Measurements from ENCODE around the gene RTN4.
"Not testable (repeated sequence)": the region's sequence is repeated elsewhere in the genome, so short reads cannot be mapped to it uniquely, and the experiment has no call there.

The RTN4 gene

GRCh38 chr2:55003706-55004639 lies 46.3 kb downstream of the RTN4 start:
- TF ChIP-seq CTCF (IDR thresholded peaks at IDR 0.05; ENCODE audit: extremely low read depth, insufficient read depth, missing control alignments): no peak
- no peak for DNase-seq (ENCODE audit: low spot score)
- in situ Hi-C loops (cut with MboI; ENCODE audit: low pct_unique_long_range_greater_than_20kb, low sequenced_read_pairs, unreplicated experiment): no loop called here

- DNase-seq (ENCODE audit: low spot score): no peak
- in situ Hi-C loops (cut with MboI; ENCODE audit: low pct_unique_long_range_greater_than_20kb, low sequenced_read_pairs, unreplicated experiment): no loop called here
- TF ChIP-seq CTCF (IDR thresholded peaks at IDR 0.05; ENCODE audit: extremely low read depth, insufficient read depth, missing control alignments): no peak
These were observed 48.5 kb downstream of the RTN4 start for GRCh38 chr2:55001716-55002115.

DNA sequence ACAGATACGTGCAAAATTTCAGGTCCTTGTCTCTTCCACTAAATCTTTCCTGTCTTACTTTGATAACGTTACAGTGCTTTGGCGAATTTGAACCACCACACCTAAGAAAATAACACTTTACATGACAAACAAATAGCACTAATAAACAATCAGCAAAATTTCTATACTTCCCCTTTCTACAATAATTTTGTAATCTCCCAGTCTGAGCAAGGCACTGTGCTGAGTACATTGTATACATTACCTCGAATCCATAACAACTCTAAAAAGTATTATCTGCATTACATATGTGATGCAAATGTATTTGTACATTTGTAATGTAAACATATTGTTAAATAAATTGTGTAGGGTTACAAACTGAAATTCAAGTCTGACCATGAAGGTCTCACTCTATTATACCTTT lies 49.9 kb downstream of the RTN4 start:
- TF ChIP-seq CTCF (IDR thresholded peaks at IDR 0.05; ENCODE audit: extremely low read depth, insufficient read depth, missing control alignments): no peak
- in situ Hi-C loops (cut with MboI; ENCODE audit: low pct_unique_long_range_greater_than_20kb, low sequenced_read_pairs, unreplicated experiment): no loop called here
- no peak for DNase-seq (ENCODE audit: low spot score)

DNA sequence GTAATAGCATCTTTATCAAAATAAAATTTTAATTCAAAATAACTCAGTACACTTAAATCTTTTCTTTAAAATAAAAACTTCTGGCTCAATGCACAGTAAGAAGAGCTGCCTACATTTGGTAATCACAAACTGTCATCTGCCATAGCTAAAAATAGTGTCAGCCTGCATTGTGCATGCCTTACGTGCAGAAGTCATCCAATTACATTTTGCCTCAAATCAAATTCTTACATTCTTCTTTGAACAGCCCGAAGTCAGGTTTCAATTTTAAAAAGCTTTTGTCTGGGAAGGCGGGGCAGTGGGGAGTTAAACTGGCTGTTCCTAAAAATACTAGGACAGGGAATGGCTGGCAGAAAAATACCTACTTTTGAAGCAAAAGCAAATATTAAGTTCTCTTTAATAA lies 51.1 kb downstream of the RTN4 start:
- no peak for TF ChIP-seq CTCF (IDR thresholded peaks at IDR 0.05; ENCODE audit: extremely low read depth, insufficient read depth, missing control alignments)
- DNase-seq (ENCODE audit: low spot score): no peak
- in situ Hi-C loops (cut with MboI; ENCODE audit: low pct_unique_long_range_greater_than_20kb, low sequenced_read_pairs, unreplicated experiment): no loop called here

DNA sequence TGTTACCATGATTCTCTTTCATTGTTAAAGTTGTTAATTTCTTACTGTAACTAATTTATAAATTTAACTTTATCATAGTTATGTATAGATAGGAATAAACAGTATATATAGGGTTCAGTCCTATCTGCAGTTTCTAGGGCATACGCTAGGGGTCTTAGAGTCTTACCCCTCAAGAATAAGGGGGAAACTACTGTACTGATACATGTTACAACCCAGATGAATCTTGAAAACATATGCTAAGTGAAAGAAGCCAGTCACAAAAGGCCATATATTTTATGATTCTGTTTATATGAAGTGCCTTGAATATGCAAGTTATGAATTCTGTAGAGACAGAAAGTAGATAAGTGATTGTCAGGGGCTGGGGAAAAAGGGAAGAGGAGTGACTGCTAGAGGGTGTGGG lies 52.4 kb downstream of the RTN4 start:
- no peak for DNase-seq (ENCODE audit: low spot score)
- in situ Hi-C loops (cut with MboI; ENCODE audit: low pct_unique_long_range_greater_than_20kb, low sequenced_read_pairs, unreplicated experiment): no loop called here
- no peak for TF ChIP-seq CTCF (IDR thresholded peaks at IDR 0.05; ENCODE audit: extremely low read depth, insufficient read depth, missing control alignments)

DNA sequence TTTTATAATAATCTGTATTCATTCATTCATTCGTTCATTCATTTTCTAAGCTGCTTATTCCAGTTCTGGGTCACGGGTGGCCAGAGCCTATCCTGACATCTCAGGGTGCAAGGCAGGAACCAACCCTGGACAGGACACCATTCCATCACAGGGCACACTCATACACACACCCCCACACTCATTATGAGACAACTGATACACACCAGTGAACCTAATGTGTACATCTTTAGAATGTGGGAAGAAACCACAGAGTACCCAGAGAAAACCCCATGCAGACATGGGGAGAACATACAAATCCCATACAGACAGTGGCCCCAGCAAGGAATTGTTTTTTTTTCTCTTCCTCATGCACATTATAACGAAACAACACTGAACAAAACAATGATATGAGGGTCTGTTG lies 54.7 kb downstream of the RTN4 start:
- no peak for TF ChIP-seq CTCF (IDR thresholded peaks at IDR 0.05; ENCODE audit: extremely low read depth, insufficient read depth, missing control alignments)
- DNase-seq (ENCODE audit: low spot score): no peak
- in situ Hi-C loops (cut with MboI; ENCODE audit: low pct_unique_long_range_greater_than_20kb, low sequenced_read_pairs, unreplicated experiment): no loop called here

DNA sequence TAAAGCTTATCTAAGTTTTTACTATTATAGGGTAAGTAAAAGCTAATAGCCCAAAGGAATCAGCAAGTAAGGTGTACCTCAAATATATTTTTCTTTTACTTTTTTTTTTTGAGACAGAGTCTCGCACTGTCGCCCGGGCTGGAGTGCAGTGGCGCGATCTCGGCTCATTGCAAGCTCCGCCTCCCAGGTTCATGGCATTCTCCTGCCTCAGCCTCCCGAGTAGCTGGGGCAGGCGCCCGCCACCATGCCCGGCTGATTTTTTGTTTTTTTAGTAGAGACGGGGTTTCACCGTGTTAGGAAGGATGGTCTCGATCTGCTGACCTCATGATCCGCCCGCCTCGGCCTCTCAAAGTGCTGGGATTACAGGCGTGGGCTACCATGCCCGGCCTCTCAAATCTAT lies 59.6 kb downstream of the RTN4 start:
- in situ Hi-C loops (cut with MboI; ENCODE audit: low pct_unique_long_range_greater_than_20kb, low sequenced_read_pairs, unreplicated experiment); DNase-seq (ENCODE audit: low spot score): not testable (repeated sequence)

All from GM13977 (cell line).